ENCODE measurements around the gene GALR2.

GRCh38 chr17:76115138-76115754 is 40.7 kb downstream of the GALR2 start:
- TF ChIP-seq CTCF (optimal IDR thresholded peaks at IDR 0.05 in 1 of 3, IDR thresholded peaks at IDR 0.05 in 1 of 3, conservative IDR thresholded peaks at IDR 0.05 in 1 of 3; ENCODE audit: extremely low read depth in 1 of 3, insufficient read depth in 2 of 3, low read length in 3 of 3) (no peak), EZH2 (IDR thresholded peaks at IDR 0.05; ENCODE audit: low read length) (no peak)
